ENCODE results near the gene FAM227A. TPM values are rescaled to one million over a fixed set of nuclear protein-coding genes. Genes with fewer than 3 reads are reported as not detected.
A peak's percentile ranks its signal among the peaks of the same experiment; 100 is the strongest.

FAM227A gene
- polyA plus RNA-seq, 3 donors, result not detected

GRCh38 chr22:38570779-38571364 is 85.3 kb downstream of the FAM227A start:
- H3K27me3 Mint-ChIP-seq (ENCODE audit: low read depth in 3 of 3), result peaks cover 59 to 71% (median 67%) of the 10 kb centered on the region in 3 donors
- peaks cover 37% of the 10 kb centered on the region for H3K4me1 Mint-ChIP-seq
- peak overlapping the region; percentile 77 to 93 for H3K4me3 Mint-ChIP-seq
- H4K20me1 ChIP-seq (ENCODE audit: insufficient read depth, low read length), result peaks cover 6% of the 10 kb centered on the region
- peaks cover 50 to 64% of the 10 kb centered on the region in 2 donors for H3K27me3 ChIP-seq (ENCODE audit: control insufficient read depth in 2 of 2, insufficient read depth in 2 of 2, low read length in 2 of 2)
- H3K9ac ChIP-seq (ENCODE audit: insufficient read depth, low read length, poor library complexity, severe bottlenecking), result no peak overlapping the region
- H3K27ac Mint-ChIP-seq, result peak overlapping the region in 4 of 7 donors; percentile 29 to 80 (median 46)
- H3K4me1 ChIP-seq (ENCODE audit: control insufficient read depth in 1 of 2, insufficient read depth in 2 of 2, low read length in 2 of 2), result peaks cover 25 to 39% of the 10 kb centered on the region in 2 donors
- intact Hi-C loops (cut with micrococcal nuclease), result loop anchor here (5.0 to 10.0 kb wide), 3 partner anchors 156 to 519 kb away; no protein-coding TSS in a partner anchor
- no peaks in the 10 kb centered on the region for H3K36me3 ChIP-seq (replicated peaks in 1 of 2; ENCODE audit: control insufficient read depth in 1 of 2, insufficient read depth in 2 of 2, low read length in 2 of 2)
- H3K4me2 ChIP-seq (replicated peaks; ENCODE audit: extremely low read depth, low read length, poor library complexity, severe bottlenecking), result peak overlapping the region; percentile 76
- peak overlapping the region; percentile 1 to 72 (median 30) for H3K4me3 ChIP-seq (replicated peaks in 1 of 3; ENCODE audit: low read depth in 2 of 3, low read length in 3 of 3)
- no peak for TF ChIP-seq CTCF (IDR thresholded peaks at IDR 0.05)
- DNase-seq, result peak in 1 of 3 donors; percentile 8
- H3K9me3 Mint-ChIP-seq, result peaks cover 0 to 7% (median 2%) of the 10 kb centered on the region in 7 donors
- H3K27ac ChIP-seq (ENCODE audit: low read depth in 1 of 2, low read length in 2 of 2), result no peak overlapping the region
- H3K36me3 Mint-ChIP-seq, result peaks cover 0 to 8% of the 10 kb centered on the region in 2 donors
- no CpG with 5 or more reads among the region's 14 CpGs for WGBS (ENCODE audit: insufficient coverage)
- no peaks in the 10 kb centered on the region for H3K79me2 ChIP-seq (ENCODE audit: insufficient read depth, low read length)
- H2AFZ ChIP-seq (ENCODE audit: insufficient read depth, low read depth, low read length, poor library complexity, severe bottlenecking), result peak overlapping the region; percentile 72
- no peaks in the 10 kb centered on the region for H3K9me3 ChIP-seq (replicated peaks in 1 of 2; ENCODE audit: control insufficient read depth in 1 of 2, insufficient read depth in 1 of 2, low read length in 2 of 2)

- H3K9me3 ChIP-seq (replicated peaks in 1 of 2; ENCODE audit: control insufficient read depth in 1 of 2, insufficient read depth in 1 of 2, low read length in 2 of 2), result no peaks in the 10 kb centered on the region
- no peaks in the 10 kb centered on the region for H3K36me3 ChIP-seq (replicated peaks in 1 of 2; ENCODE audit: control insufficient read depth in 1 of 2, insufficient read depth in 2 of 2, low read length in 2 of 2)
- no peak for TF ChIP-seq CTCF (IDR thresholded peaks at IDR 0.05)
- whole genome bisulfite sequencing (ENCODE audit: insufficient coverage), result 0% methylated on average over 39 of the region's 64 CpGs
- H3K27me3 Mint-ChIP-seq (ENCODE audit: low read depth in 3 of 3), result peaks cover 66 to 77% (median 74%) of the 10 kb centered on the region in 3 donors
- peak within 1 kb of the TSS; percentile 72 for H2AFZ ChIP-seq (ENCODE audit: insufficient read depth, low read depth, low read length, poor library complexity, severe bottlenecking)
- peaks cover 0 to 7% (median 2%) of the 10 kb centered on the region in 7 donors for H3K9me3 Mint-ChIP-seq
- H3K9ac ChIP-seq (ENCODE audit: insufficient read depth, low read length, poor library complexity, severe bottlenecking), result no peak within 1 kb of the TSS
- intact Hi-C loops (cut with micrococcal nuclease), result loop anchor here (5.0 to 10.0 kb wide), 4 partner anchors 58 to 518 kb away; no protein-coding TSS in a partner anchor
- H3K4me3 ChIP-seq (replicated peaks in 1 of 3; ENCODE audit: low read depth in 2 of 3, low read length in 3 of 3), result peak within 1 kb of the TSS; percentile 1 to 72 (median 30)
- H3K27me3 ChIP-seq (ENCODE audit: control insufficient read depth in 2 of 2, insufficient read depth in 2 of 2, low read length in 2 of 2), result peaks cover 56 to 71% of the 10 kb centered on the region in 2 donors
- peak within 1 kb of the TSS in 4 of 7 donors; percentile 20 to 80 (median 46) for H3K27ac Mint-ChIP-seq
- peak within 1 kb of the TSS; percentile 76 for H3K4me2 ChIP-seq (replicated peaks; ENCODE audit: extremely low read depth, low read length, poor library complexity, severe bottlenecking)
- peaks cover 25 to 39% of the 10 kb centered on the region in 2 donors for H3K4me1 ChIP-seq (ENCODE audit: control insufficient read depth in 1 of 2, insufficient read depth in 2 of 2, low read length in 2 of 2)
- peak within 1 kb of the TSS; percentile 77 to 93 for H3K4me3 Mint-ChIP-seq
- H4K20me1 ChIP-seq (ENCODE audit: insufficient read depth, low read length), result peaks cover 6% of the 10 kb centered on the region
- no peaks in the 10 kb centered on the region for H3K79me2 ChIP-seq (ENCODE audit: insufficient read depth, low read length)
- peaks cover 0 to 13% of the 10 kb centered on the region in 2 donors for H3K36me3 Mint-ChIP-seq
- H3K4me1 Mint-ChIP-seq, result peaks cover 37% of the 10 kb centered on the region
- no peak within 1 kb of the TSS for H3K27ac ChIP-seq (ENCODE audit: low read depth in 1 of 2, low read length in 2 of 2)
- peak; percentile 35 to 54 (median 43) for DNase-seq
Observed at GRCh38 chr22:38569972-38570778, 86.0 kb downstream of the FAM227A start, which contains the start of gene DMC1. DMC1 (minus strand) TSS chr22:38570183; CDS start chr22:38568256, 1,927 bp downstream.

Data from CD14-positive monocyte (primary cell).